ENCODE data around the gene GLYATL1.

- TF ChIP-seq CTCF (conservative IDR thresholded peaks at IDR 0.05): no peak
- no peak for TF ChIP-seq ZFX (IDR thresholded peaks at IDR 0.05)
Measured at GRCh38 chr11:58902881-58903280, 36.4 kb upstream of the GLYATL1 start.

Measured in C4-2B (cell line).